Measurements from ENCODE around the gene BICRA.

Gene BICRA

GRCh38 chr19:47749326-47749725 lies 140.4 kb downstream of the BICRA start:
- DNase-seq (ENCODE audit: low read depth in 2 of 2) = no peak

- DNase-seq (ENCODE audit: low read depth in 2 of 2) = no peak
Measured at GRCh38 chr19:47750752-47751151, 141.8 kb downstream of the BICRA start.

- DNase-seq (ENCODE audit: low read depth in 2 of 2) = no peak
Measured at GRCh38 chr19:47752440-47753211, 143.7 kb downstream of the BICRA start.
